Caki2 (cell line): Measurements from ENCODE around the gene CLNK. TPM values are rescaled to one million over a fixed set of nuclear protein-coding genes. Genes with fewer than 3 reads are reported as not detected.

ENCODE experiments used
- DNase-seq: peaks from one replicate; pipeline ENCODE4 v3.0.0-alpha.2; 2015; ENCODE audit warnings: low read depth
- in situ Hi-C: cut with HindIII; loops from 2 replicates; pipeline ENCODE4 v1.10.0; 2016; ENCODE audit warnings: low sequenced_read_pairs, low pct_unique_long_range_greater_than_20kb, mixed read lengths
- total RNA-seq: library from RNA; depleted of rRNA; stranded (reverse); fragments of >200 nt; shearing (Covaris generic); gene quantifications from 2 replicates; pipeline ENCODE4 v1.2.3, GENCODE V29; 2014; ENCODE audit warnings: low replicate concordance

CLNK gene
- total RNA-seq, 1 experiment from 2014 or later: not detected

- DNase-seq: no peak
- in situ Hi-C loops: no loop called here
These were observed 12.8 kb downstream of the CLNK start for GRCh38 chr4:10671799-10672198.

GRCh38 chr4:10671366-10671765 lies 13.2 kb downstream of the CLNK start:
- in situ Hi-C loops: no loop called here

GRCh38 chr4:10670321-10670720 lies 14.2 kb downstream of the CLNK start:
- in situ Hi-C loops: no loop called here
- DNase-seq: no peak

More at GRCh38 chr4:10671366-10671765, 13.2 kb downstream of the CLNK start:
- no peak for DNase-seq

- no peak for DNase-seq
- in situ Hi-C loops: no loop called here
These were observed 16.8 kb downstream of the CLNK start for GRCh38 chr4:10667701-10668326.

GRCh38 chr4:10666616-10667015 lies 18.0 kb downstream of the CLNK start:
- in situ Hi-C loops: no loop called here
- no peak for DNase-seq

GRCh38 chr4:10664408-10664807 lies 20.2 kb downstream of the CLNK start:
- DNase-seq: no peak
- in situ Hi-C loops: no loop called here

GRCh38 chr4:10662937-10663336 lies 21.6 kb downstream of the CLNK start:
- in situ Hi-C loops: no loop called here

GRCh38 chr4:10661047-10661446 lies 23.5 kb downstream of the CLNK start:
- in situ Hi-C loops: no loop called here
- no peak for DNase-seq

More at GRCh38 chr4:10662937-10663336, 21.6 kb downstream of the CLNK start:
- no peak for DNase-seq

GRCh38 chr4:10659251-10659650 lies 25.3 kb downstream of the CLNK start:
- in situ Hi-C loops: no loop called here
- DNase-seq: no peak

GRCh38 chr4:10656988-10657387 lies 27.6 kb downstream of the CLNK start:
- DNase-seq: peak; percentile 28
- in situ Hi-C loops: no loop called here

- in situ Hi-C loops: no loop called here
- DNase-seq: no peak
These were observed 28.1 kb downstream of the CLNK start for GRCh38 chr4:10656420-10656819.

GRCh38 chr4:10655968-10656367 lies 28.6 kb downstream of the CLNK start:
- DNase-seq: peak; percentile 37
- in situ Hi-C loops: no loop called here

GRCh38 chr4:10648479-10648878 lies 36.1 kb downstream of the CLNK start:
- DNase-seq: no peak
- in situ Hi-C loops: no loop called here

- in situ Hi-C loops: no loop called here
- no peak for DNase-seq
These were observed 36.7 kb downstream of the CLNK start for GRCh38 chr4:10647846-10648245.

GRCh38 chr4:10643600-10644425 lies 40.8 kb downstream of the CLNK start:
- DNase-seq: no peak
- in situ Hi-C loops: no loop called here

- in situ Hi-C loops: no loop called here
- DNase-seq: no peak
These were observed 43.9 kb downstream of the CLNK start for GRCh38 chr4:10640561-10641201.

- in situ Hi-C loops: no loop called here
- no peak for DNase-seq
These were observed 44.9 kb downstream of the CLNK start for GRCh38 chr4:10639664-10640063.

GRCh38 chr4:10639100-10639499 lies 45.5 kb downstream of the CLNK start:
- in situ Hi-C loops: no loop called here
- DNase-seq: no peak

- in situ Hi-C loops: no loop called here
- DNase-seq: no peak
These were observed 49.5 kb downstream of the CLNK start for GRCh38 chr4:10635091-10635490.
